ENCODE measurements around the gene DYNC1LI1. TPM values are rescaled to one million over a fixed set of nuclear protein-coding genes. Genes with fewer than 3 reads are reported as not detected.

Gene DYNC1LI1
- total RNA-seq, 1 donor from 2014 or later = 25.3 TPM

DNA sequence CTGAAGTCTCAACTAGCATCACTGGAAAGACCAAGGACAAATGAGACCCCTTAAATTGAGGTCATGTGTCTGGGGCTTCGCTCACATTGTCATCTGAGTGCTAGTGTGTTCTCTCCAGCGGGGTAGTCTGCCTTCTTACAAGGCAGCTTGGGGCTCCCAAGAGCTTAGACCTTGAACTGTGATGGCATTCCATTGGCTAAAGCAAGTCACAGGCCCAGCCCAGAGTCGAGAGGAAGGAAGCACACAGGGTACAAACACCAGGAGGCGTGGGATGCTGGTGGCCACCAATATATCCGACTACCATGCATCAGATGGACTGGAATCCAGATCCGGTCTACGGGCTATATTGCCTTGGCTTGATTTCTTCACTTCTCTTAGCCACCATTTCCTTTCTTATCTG, 31.5 kb upstream of the DYNC1LI1 start:
- Histone ChIP-seq H3K36me3 (no peaks in the 10 kb centered on the region), H3K9me3 (no peaks in the 10 kb centered on the region), H3K4me3 (no peak overlapping the region), H3K27me3 (no peaks in the 10 kb centered on the region), H3K4me1 (no peaks in the 10 kb centered on the region), H3K27ac (no peak overlapping the region)
- TF ChIP-seq POLR2AphosphoS5 (IDR thresholded peaks at IDR 0.05; ENCODE audit: insufficient read depth in 1 of 2, low read depth in 1 of 2) = no peak
- TF ChIP-seq, protein P1, sequence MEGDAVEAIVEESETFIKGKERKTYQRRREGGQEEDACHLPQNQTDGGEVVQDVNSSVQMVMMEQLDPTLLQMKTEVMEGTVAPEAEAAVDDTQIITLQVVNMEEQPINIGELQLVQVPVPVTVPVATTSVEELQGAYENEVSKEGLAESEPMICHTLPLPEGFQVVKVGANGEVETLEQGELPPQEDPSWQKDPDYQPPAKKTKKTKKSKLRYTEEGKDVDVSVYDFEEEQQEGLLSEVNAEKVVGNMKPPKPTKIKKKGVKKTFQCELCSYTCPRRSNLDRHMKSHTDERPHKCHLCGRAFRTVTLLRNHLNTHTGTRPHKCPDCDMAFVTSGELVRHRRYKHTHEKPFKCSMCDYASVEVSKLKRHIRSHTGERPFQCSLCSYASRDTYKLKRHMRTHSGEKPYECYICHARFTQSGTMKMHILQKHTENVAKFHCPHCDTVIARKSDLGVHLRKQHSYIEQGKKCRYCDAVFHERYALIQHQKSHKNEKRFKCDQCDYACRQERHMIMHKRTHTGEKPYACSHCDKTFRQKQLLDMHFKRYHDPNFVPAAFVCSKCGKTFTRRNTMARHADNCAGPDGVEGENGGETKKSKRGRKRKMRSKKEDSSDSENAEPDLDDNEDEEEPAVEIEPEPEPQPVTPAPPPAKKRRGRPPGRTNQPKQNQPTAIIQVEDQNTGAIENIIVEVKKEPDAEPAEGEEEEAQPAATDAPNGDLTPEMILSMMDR (IDR thresholded peaks at IDR 0.05) = no peak
- TF ChIP-seq POLR2A (IDR thresholded peaks at IDR 0.05) = no peak
- intact Hi-C loops (cut with DNase I) = no loop called here
- DNase-seq (ENCODE audit: extremely low spot score in 2 of 2) = no peak

DNA sequence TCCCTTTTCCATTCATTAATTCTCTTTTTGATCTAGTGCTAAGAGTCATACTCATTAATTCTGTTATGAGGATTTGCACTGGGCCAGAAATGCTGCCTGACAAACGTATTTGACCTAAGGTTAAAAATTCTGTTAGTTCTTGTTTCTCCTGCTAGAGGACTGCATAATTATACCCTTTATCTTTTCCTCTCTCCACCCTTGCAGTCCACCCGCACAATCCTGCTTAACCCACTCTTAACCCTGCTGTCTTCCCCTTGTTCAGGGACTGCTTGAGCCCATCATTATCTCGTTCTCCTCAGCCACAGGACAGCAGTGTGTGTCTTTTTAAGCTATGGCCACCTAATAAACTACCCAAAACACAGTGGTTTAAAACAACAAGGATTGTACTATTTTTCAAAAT, 31.1 kb upstream of the DYNC1LI1 start:
- no peak for TF ChIP-seq POLR2A (IDR thresholded peaks at IDR 0.05)
- no peaks in the 10 kb centered on the region for H3K4me1 ChIP-seq
- intact Hi-C loops (cut with DNase I) = no loop called here
- H3K9me3 ChIP-seq = no peaks in the 10 kb centered on the region
- H3K4me3 ChIP-seq = no peak overlapping the region
- DNase-seq (ENCODE audit: extremely low spot score in 2 of 2) = no peak
- H3K36me3 ChIP-seq = no peaks in the 10 kb centered on the region
- H3K27ac ChIP-seq = no peak overlapping the region
- no peaks in the 10 kb centered on the region for H3K27me3 ChIP-seq

DNA sequence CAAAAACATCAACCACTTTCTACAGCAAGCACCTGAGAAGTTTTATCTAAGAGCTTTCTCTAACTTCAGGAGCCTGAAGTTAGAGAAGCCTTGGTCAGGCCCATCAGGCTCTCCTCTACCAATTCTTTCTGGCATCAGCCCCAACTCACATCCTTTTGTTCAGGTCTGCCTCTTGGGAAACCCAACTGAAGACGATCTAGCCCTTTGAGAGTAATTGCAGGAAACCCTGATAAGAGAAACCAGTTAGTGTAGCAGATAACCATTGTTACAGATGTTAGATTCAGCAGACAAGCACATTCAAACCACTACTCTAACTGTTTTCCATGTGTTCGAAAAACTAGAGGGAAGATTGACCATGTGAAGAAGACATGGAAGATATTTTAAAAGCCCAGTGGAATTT, 27.0 kb upstream of the DYNC1LI1 start:
- no peaks in the 10 kb centered on the region for H3K36me3 ChIP-seq
- no peaks in the 10 kb centered on the region for H3K27me3 ChIP-seq
- intact Hi-C loops (cut with DNase I) = no loop called here
- no peak for TF ChIP-seq POLR2AphosphoS5 (IDR thresholded peaks at IDR 0.05; ENCODE audit: insufficient read depth in 1 of 2, low read depth in 1 of 2)
- TF ChIP-seq, protein P1 (IDR thresholded peaks at IDR 0.05) = no peak
- TF ChIP-seq POLR2A (IDR thresholded peaks at IDR 0.05) = no peak
- H3K9me3 ChIP-seq = no peaks in the 10 kb centered on the region
- no peaks in the 10 kb centered on the region for H3K4me1 ChIP-seq
- DNase-seq (ENCODE audit: extremely low spot score in 2 of 2) = no peak
- no peak overlapping the region for H3K4me3 ChIP-seq
- no peak overlapping the region for H3K27ac ChIP-seq

DNA sequence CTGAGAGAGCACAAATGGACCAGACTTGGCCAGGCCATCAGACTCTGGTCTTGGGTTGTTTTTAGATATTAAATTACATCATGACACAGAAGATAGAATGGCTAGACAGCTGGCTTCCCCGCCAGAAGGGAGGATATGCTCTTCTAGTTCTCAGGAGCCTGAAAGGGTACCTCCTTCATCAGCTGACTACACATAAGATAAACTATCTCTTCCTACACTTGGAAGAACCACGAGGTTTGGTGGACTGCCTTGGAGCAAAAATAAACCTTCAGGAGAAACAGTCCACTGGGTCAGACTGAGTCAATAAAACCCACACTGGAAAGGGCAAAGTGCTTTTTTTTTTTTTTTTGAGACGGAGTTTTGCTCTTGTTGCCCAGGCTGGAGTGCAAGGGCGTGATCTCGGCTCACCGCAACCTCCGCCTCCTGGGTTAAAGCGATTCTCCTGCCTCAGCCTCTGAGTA, 26.3 kb upstream of the DYNC1LI1 start:
- intact Hi-C loops (cut with DNase I) = no loop called here
- no peak for DNase-seq (ENCODE audit: extremely low spot score in 2 of 2)
- no peak for TF ChIP-seq POLR2A (IDR thresholded peaks at IDR 0.05)
- TF ChIP-seq POLR2AphosphoS5 (IDR thresholded peaks at IDR 0.05; ENCODE audit: insufficient read depth in 1 of 2, low read depth in 1 of 2) = no peak
- TF ChIP-seq, protein P1 (IDR thresholded peaks at IDR 0.05) = no peak

DNA sequence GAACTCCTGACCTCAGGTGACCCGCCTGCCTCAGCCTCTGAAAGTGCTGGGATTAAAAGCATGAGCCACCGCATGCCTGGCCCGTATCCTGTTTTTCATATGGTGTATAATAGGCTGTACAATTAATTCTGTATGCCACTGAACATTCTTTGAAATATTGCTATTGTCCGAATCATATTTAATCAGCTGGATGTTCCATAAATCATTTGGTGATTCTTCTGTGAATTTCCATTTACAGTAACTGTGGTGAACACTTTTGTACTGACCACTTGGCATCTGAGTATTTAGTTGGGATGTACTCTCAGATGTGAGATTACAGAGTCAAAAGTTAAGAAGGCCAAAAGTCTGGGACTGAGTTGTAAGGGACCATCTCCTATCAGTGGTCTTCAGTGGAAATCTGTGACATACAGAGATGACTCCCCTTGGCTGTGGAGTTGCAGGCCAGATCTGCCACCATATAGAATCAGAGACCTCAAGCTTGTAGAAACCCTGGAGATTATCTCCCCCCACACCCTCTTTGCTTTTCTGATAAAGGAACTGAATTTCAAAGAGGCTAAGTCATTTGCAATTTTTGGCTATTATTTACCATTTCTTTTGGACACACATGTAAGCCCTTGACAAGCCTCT, 25.7 kb upstream of the DYNC1LI1 start:
- Histone ChIP-seq H3K27ac (no peak overlapping the region), H3K4me3 (no peak overlapping the region), H3K27me3 (no peaks in the 10 kb centered on the region), H3K4me1 (no peaks in the 10 kb centered on the region), H3K9me3 (no peaks in the 10 kb centered on the region), H3K36me3 (no peaks in the 10 kb centered on the region)
- intact Hi-C loops (cut with DNase I) = no loop called here
- DNase-seq (ENCODE audit: extremely low spot score in 2 of 2) = no peak
- TF ChIP-seq POLR2AphosphoS5 (IDR thresholded peaks at IDR 0.05; ENCODE audit: insufficient read depth in 1 of 2, low read depth in 1 of 2) (no peak), POLR2A (IDR thresholded peaks at IDR 0.05) (no peak)
- TF ChIP-seq, protein P1 (IDR thresholded peaks at IDR 0.05) = no peak

More for the DNA sequence above, 26.3 kb upstream of the DYNC1LI1 start:
- Histone ChIP-seq H3K9me3 (no peaks in the 10 kb centered on the region), H3K36me3 (no peaks in the 10 kb centered on the region), H3K27me3 (no peaks in the 10 kb centered on the region), H3K4me1 (no peaks in the 10 kb centered on the region), H3K27ac (no peak overlapping the region), H3K4me3 (no peak overlapping the region)
